ENCODE data around the gene ZGPAT. TPM values are rescaled to one million over a fixed set of nuclear protein-coding genes. Genes with fewer than 3 reads are reported as not detected.

The ZGPAT gene
- total RNA-seq, 1 experiment from 2014 or later: 27.6 TPM

- no peaks in the 10 kb centered on the region for H3K27me3 ChIP-seq (ENCODE audit: insufficient read depth, low read length)
- TF ChIP-seq CTCF (conservative IDR thresholded peaks at IDR 0.05): no peak
- no peaks in the 10 kb centered on the region for H3K9me3 ChIP-seq (ENCODE audit: control insufficient read depth, low read depth, low read length)
- H4K8ac ChIP-seq (replicated peaks; ENCODE audit: insufficient read length, low read depth, low read length): no peak overlapping the region
- no peak overlapping the region for H2BK15ac ChIP-seq (ENCODE audit: low read depth, low read length)
- peaks cover 9 to 18% (median 10%) of the 10 kb centered on the region in 3 experiments; a peak in 6 of 7 replicates for H3K36me3 Mint-ChIP-seq (ENCODE audit: insufficient read depth in 1 of 3, low read depth in 3 of 3)
- H3K79me1 ChIP-seq (ENCODE audit: insufficient read depth, low read depth, low read length, poor library complexity, severe bottlenecking): no peaks in the 10 kb centered on the region
- DNase-seq: peak; percentile 57
- H2BK5ac ChIP-seq (ENCODE audit: insufficient read length, low read length): no peak overlapping the region
- H3K27me3 Mint-ChIP-seq (ENCODE audit: low read depth): no peaks in the 10 kb centered on the region; the same call in 1 of the 2 replicates
- no peak overlapping the region for H3K27ac Mint-ChIP-seq
- H2BK12ac ChIP-seq (ENCODE audit: insufficient read length, low read depth, low read length): no peak overlapping the region
- H3K4me3 Mint-ChIP-seq: no peak overlapping the region
- H3K14ac ChIP-seq (ENCODE audit: insufficient read depth, low read length): no peak overlapping the region
- no peak overlapping the region for H3K27ac ChIP-seq (ENCODE audit: insufficient read length, low read depth, low read length)
- no peak overlapping the region for H3K23ac ChIP-seq (ENCODE audit: insufficient read length, low read depth, low read length)
- H2BK120ac ChIP-seq (ENCODE audit: low read depth, low read length, poor library complexity, severe bottlenecking): no peak overlapping the region
- H4K20me1 ChIP-seq (ENCODE audit: control insufficient read depth, insufficient read depth, insufficient read length): no peaks in the 10 kb centered on the region
- no peak overlapping the region for H2BK20ac ChIP-seq (ENCODE audit: low read depth, low read length, poor library complexity, severe bottlenecking)
- H3K9ac ChIP-seq (ENCODE audit: extremely low read depth, insufficient read length, low read length): no peak overlapping the region
- H4K91ac ChIP-seq (ENCODE audit: insufficient read length, low read depth, low read length): no peak overlapping the region
- peak overlapping the region; percentile 37 for H3K4me2 ChIP-seq (ENCODE audit: insufficient read depth, insufficient read length, low read length)
- peaks cover 0 to 2% of the 10 kb centered on the region in 2 experiments; a peak in 1 of 4 replicates for H3K4me1 Mint-ChIP-seq
- H2AFZ ChIP-seq (ENCODE audit: low read length): no peak overlapping the region
- no peak overlapping the region for H3K4ac ChIP-seq (ENCODE audit: low read depth, low read length)
- H3T11ph ChIP-seq (ENCODE audit: low read length): no peak overlapping the region
- H3K56ac ChIP-seq (ENCODE audit: insufficient read length, low read depth, low read length): no peak overlapping the region
- no CpG with 5 or more reads among the region's 30 CpGs for WGBS (ENCODE audit: extremely low coverage, insufficient read length, low lambda C conversion rate)
- H3K4me1 ChIP-seq (ENCODE audit: insufficient read depth, low read length): no peaks in the 10 kb centered on the region
- H2AK5ac ChIP-seq (ENCODE audit: insufficient read length, low read length): no peak overlapping the region
- no peaks in the 10 kb centered on the region for H3K9me3 Mint-ChIP-seq
- no peaks in the 10 kb centered on the region for H3K79me2 ChIP-seq (ENCODE audit: insufficient read depth, low read length)
- no peak overlapping the region for H3K18ac ChIP-seq (ENCODE audit: insufficient read length, low read depth, low read length)
- no peak overlapping the region for H4K5ac ChIP-seq (ENCODE audit: insufficient read length, low read depth, low read length)
- H3K23me2 ChIP-seq (ENCODE audit: insufficient read length, low read depth, low read length, poor library complexity, severe bottlenecking): peaks cover 9% of the 10 kb centered on the region
These were observed 29.3 kb downstream of the ZGPAT start for GRCh38 chr20:63736893-63737694.

Data from H9 (cell line).